Gastrocnemius medialis (tissue), 4 donors: ENCODE results near the gene STPG3.

Experiments
- POLR2A ChIP-seq, 2 donors: fragments of 450-650 bp; IDR thresholded peaks; one replicate each; pipeline ENCODE4 v1.6.1; 2017; ENCODE audit warnings: antibody characterized with exemption in 2 of 2, mild to moderate bottlenecking in 2 of 2, moderate library complexity in 2 of 2
- TF ChIP-seq, protein P1 (sequence below), 5 experiments: fragments of 450-650 bp in 3 of 5; fragments of 200-600 bp in 2 of 5; sonication (generic) in 2 of 5; IDR thresholded peaks in 4 of 5; conservative IDR thresholded peaks in 1 of 5; 1 replicate in 4 of 5; 2 replicates in 1 of 5; pipeline ENCODE4 v1.5.1; 2016 to 2019; ENCODE audit warnings: antibody characterized with exemption in 5 of 5, mild to moderate bottlenecking in 3 of 5, moderate library complexity in 3 of 5

GRCh38 chr9:137225699-137226331, 25.3 kb upstream of the STPG3 start:
- TF ChIP-seq, protein P1, sequence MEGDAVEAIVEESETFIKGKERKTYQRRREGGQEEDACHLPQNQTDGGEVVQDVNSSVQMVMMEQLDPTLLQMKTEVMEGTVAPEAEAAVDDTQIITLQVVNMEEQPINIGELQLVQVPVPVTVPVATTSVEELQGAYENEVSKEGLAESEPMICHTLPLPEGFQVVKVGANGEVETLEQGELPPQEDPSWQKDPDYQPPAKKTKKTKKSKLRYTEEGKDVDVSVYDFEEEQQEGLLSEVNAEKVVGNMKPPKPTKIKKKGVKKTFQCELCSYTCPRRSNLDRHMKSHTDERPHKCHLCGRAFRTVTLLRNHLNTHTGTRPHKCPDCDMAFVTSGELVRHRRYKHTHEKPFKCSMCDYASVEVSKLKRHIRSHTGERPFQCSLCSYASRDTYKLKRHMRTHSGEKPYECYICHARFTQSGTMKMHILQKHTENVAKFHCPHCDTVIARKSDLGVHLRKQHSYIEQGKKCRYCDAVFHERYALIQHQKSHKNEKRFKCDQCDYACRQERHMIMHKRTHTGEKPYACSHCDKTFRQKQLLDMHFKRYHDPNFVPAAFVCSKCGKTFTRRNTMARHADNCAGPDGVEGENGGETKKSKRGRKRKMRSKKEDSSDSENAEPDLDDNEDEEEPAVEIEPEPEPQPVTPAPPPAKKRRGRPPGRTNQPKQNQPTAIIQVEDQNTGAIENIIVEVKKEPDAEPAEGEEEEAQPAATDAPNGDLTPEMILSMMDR (IDR thresholded peaks at IDR 0.05 in 4 of 5, conservative IDR thresholded peaks at IDR 0.05 in 1 of 5), result no peak
- TF ChIP-seq POLR2A (IDR thresholded peaks at IDR 0.05), result no peak
